Vagina (tissue), 2 donors: ENCODE data around the gene CTSZ. TPM values are rescaled to one million over a fixed set of nuclear protein-coding genes. Genes with fewer than 3 reads are reported as not detected.
"Not testable (repeated sequence)": the region's sequence is repeated elsewhere in the genome, so short reads cannot be mapped to it uniquely, and the experiment has no call there.

Source experiments
- DNase-seq, 2 donors: peaks; one replicate each; pipeline ENCODE4 v3.0.0-alpha.2; 2017; ENCODE audit errors: extremely low spot score in 2 of 2
- H3K27ac ChIP-seq: fragments of 200-600 bp; sonication (generic); one replicate; pipeline ENCODE4 v1.5.1; 2019
- H3K27me3 ChIP-seq: fragments of 200-600 bp; sonication (generic); one replicate; pipeline ENCODE4 v1.5.1; 2019
- H3K36me3 ChIP-seq, 2 donors: fragments of 200-600 bp; sonication (generic); one replicate each; pipeline ENCODE4 v1.5.1; 2017 to 2019
- H3K4me1 ChIP-seq: fragments of 200-600 bp; sonication (generic); one replicate; pipeline ENCODE4 v1.5.1; 2019
- H3K4me3 ChIP-seq, 2 donors: fragments of 200-600 bp; sonication (generic); 1 replicate in 1 of 2; 2 replicates in 1 of 2; pipeline ENCODE4 v1.5.1; 2016 to 2019
- H3K9me3 ChIP-seq: fragments of 200-600 bp; sonication (generic); one replicate; pipeline ENCODE4 v1.5.1; 2019
- CTCF ChIP-seq, 3 experiments: fragments of 450-650 bp in 2 of 3; fragments of 200-600 bp in 1 of 3; sonication (generic) in 1 of 3; IDR thresholded peaks; one replicate each; pipeline ENCODE4 v1.5.1; 2017 to 2019; ENCODE audit warnings: antibody characterized with exemption in 3 of 3, mild to moderate bottlenecking in 2 of 3, moderate library complexity in 2 of 3
- POLR2A ChIP-seq, 2 donors: fragments of 450-650 bp; IDR thresholded peaks; one replicate each; pipeline ENCODE4 v1.6.1; 2017; ENCODE audit warnings: antibody characterized with exemption in 2 of 2, mild to moderate bottlenecking in 2 of 2, moderate library complexity in 2 of 2
- POLR2AphosphoS5 ChIP-seq, 2 donors: sonication (generic); formaldehyde crosslinking; IDR thresholded peaks; one replicate each; pipeline ENCODE4 v1.9.0; 2017; ENCODE audit warnings: antibody characterized with exemption in 2 of 2, mild to moderate bottlenecking in 2 of 2, low read depth in 1 of 2; ENCODE audit not compliant: insufficient read depth in 1 of 2
- intact Hi-C: fragments of 100-400 bp; cut with DNase I; formaldehyde crosslinking; loops from one replicate; pipeline ENCODE4 v1.15.1; 2023
- total RNA-seq: library from RNA; depleted of rRNA; stranded (reverse); fragments of >200 nt; gene quantifications from one replicate; pipeline ENCODE4 v1.2.3, GENCODE V29; 2016

CTSZ gene
- total RNA-seq, 1 donor from 2014 or later, result 128 TPM

DNA sequence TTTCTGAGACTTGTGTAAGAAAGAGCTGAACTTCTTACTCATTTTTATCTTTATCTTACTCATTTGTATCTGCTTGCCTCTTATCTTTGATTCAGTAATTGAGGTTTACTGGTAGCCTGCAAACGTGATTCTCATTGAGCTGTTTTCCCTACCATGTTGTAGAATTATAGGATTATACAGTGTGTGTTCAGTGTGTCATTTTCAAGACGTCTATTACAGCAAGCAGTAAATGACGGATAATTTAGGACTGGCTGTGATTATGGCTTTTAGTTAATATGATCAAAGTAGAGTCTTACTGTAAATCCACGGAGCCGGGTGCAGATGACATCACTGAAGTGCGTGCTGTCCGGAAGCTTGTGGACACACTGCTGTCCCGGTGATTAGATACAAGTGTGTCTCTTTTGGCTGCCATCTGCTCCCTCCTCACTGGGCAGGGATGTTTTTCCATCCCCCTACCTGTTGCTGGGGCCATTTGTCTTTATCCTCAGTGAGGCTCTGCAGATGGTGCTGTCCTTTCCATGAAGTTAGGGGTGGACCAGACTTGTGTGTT, 20.0 kb downstream of the CTSZ start:
- no peak for TF ChIP-seq POLR2AphosphoS5 (IDR thresholded peaks at IDR 0.05; ENCODE audit: insufficient read depth in 1 of 2, low read depth in 1 of 2)
- peaks cover 35% of the 10 kb centered on the region for H3K4me1 ChIP-seq
- H3K36me3 ChIP-seq, result peaks cover 8 to 58% of the 10 kb centered on the region in 2 donors
- no peak overlapping the region for H3K27ac ChIP-seq
- no peak for DNase-seq
- H3K9me3 ChIP-seq, result no peaks in the 10 kb centered on the region
- intact Hi-C loops, result no loop called here
- no peaks in the 10 kb centered on the region for H3K27me3 ChIP-seq
- H3K4me3 ChIP-seq, result no peak overlapping the region

- H3K36me3 ChIP-seq, result peaks cover 8 to 52% of the 10 kb centered on the region in 2 donors
- TF ChIP-seq POLR2AphosphoS5 (IDR thresholded peaks at IDR 0.05; ENCODE audit: insufficient read depth in 1 of 2, low read depth in 1 of 2), result no peak
- TF ChIP-seq POLR2A (IDR thresholded peaks at IDR 0.05), result no peak
- TF ChIP-seq CTCF (IDR thresholded peaks at IDR 0.05), result no peak
- no peaks in the 10 kb centered on the region for H3K9me3 ChIP-seq
- intact Hi-C loops, result no loop called here
- no peak overlapping the region for H3K4me3 ChIP-seq
- no peak overlapping the region for H3K27ac ChIP-seq
- peaks cover 39% of the 10 kb centered on the region for H3K4me1 ChIP-seq
- H3K27me3 ChIP-seq, result no peaks in the 10 kb centered on the region
- DNase-seq, result no peak
Measured at GRCh38 chr20:58986286-58986967, 20.6 kb downstream of the CTSZ start.

GRCh38 chr20:58985656-58986055, 21.4 kb downstream of the CTSZ start:
- H3K4me3 ChIP-seq, result no peak overlapping the region
- H3K9me3 ChIP-seq, result no peaks in the 10 kb centered on the region
- DNase-seq, result no peak
- intact Hi-C loops, result no loop called here
- H3K27ac ChIP-seq, result no peak overlapping the region
- no peak for TF ChIP-seq CTCF (IDR thresholded peaks at IDR 0.05)
- no peak for TF ChIP-seq POLR2AphosphoS5 (IDR thresholded peaks at IDR 0.05; ENCODE audit: insufficient read depth in 1 of 2, low read depth in 1 of 2)
- no peak for TF ChIP-seq POLR2A (IDR thresholded peaks at IDR 0.05)
- H3K27me3 ChIP-seq, result no peaks in the 10 kb centered on the region
- peaks cover 8 to 45% of the 10 kb centered on the region in 2 donors for H3K36me3 ChIP-seq
- peaks cover 39% of the 10 kb centered on the region for H3K4me1 ChIP-seq

- H3K36me3 ChIP-seq, result peaks cover 6 to 35% of the 10 kb centered on the region in 2 donors
- no peaks in the 10 kb centered on the region for H3K9me3 ChIP-seq
- no peak overlapping the region for H3K27ac ChIP-seq
- H3K4me3 ChIP-seq, result no peak overlapping the region
- intact Hi-C loops, result loop anchor here (5.0 kb wide), 2 partner anchors 58 to 92 kb away; partner anchors contain the start of gene PRELID3B
- DNase-seq, result peak in 1 of 2 donors; percentile 37
- H3K4me1 ChIP-seq, result peaks cover 39% of the 10 kb centered on the region
- TF ChIP-seq POLR2A (IDR thresholded peaks at IDR 0.05), result no peak
- no peaks in the 10 kb centered on the region for H3K27me3 ChIP-seq
Measured at GRCh38 chr20:58984691-58985090, 22.4 kb downstream of the CTSZ start.

- Histone ChIP-seq H3K4me1 (peaks cover 39% of the 10 kb centered on the region), H3K36me3 (peaks cover 5 to 19% of the 10 kb centered on the region in 2 donors)
- not testable (repeated sequence) for H3K27ac ChIP-seq, H3K27me3 ChIP-seq, DNase-seq, H3K9me3 ChIP-seq, H3K4me3 ChIP-seq
- intact Hi-C loops, result loop anchor here (5.0 kb wide), 2 partner anchors 59 to 91 kb away; partner anchors contain the start of gene PRELID3B
Measured at GRCh38 chr20:58983115-58983468, 24.0 kb downstream of the CTSZ start.

GRCh38 chr20:58982406-58983114, 24.5 kb downstream of the CTSZ start:
- Histone ChIP-seq H3K4me3 (peak overlapping the region; percentile 8 to 71), H3K27me3 (no peaks in the 10 kb centered on the region), H3K9me3 (no peaks in the 10 kb centered on the region), H3K27ac (no peak overlapping the region), H3K4me1 (peaks cover 39% of the 10 kb centered on the region), H3K36me3 (peaks cover 5 to 14% of the 10 kb centered on the region in 2 donors)
- intact Hi-C loops, result loop anchor here (5.0 kb wide), 2 partner anchors 60 to 90 kb away; partner anchors contain the start of gene PRELID3B
- TF ChIP-seq POLR2AphosphoS5 (IDR thresholded peaks at IDR 0.05; ENCODE audit: insufficient read depth in 1 of 2, low read depth in 1 of 2), result no peak
- no peak for TF ChIP-seq POLR2A (IDR thresholded peaks at IDR 0.05)
- TF ChIP-seq CTCF (IDR thresholded peaks at IDR 0.05), result no peak
- DNase-seq, result peak in 1 of 2 donors; percentile 72
